IMR-90 (cell line): Measurements from ENCODE around the gene NME1. TPM values are rescaled to one million over a fixed set of nuclear protein-coding genes. Genes with fewer than 3 reads are reported as not detected.
A peak's percentile ranks its signal among the peaks of the same experiment; 100 is the strongest.

Experiments
- ATAC-seq: fragments of 200-7000 bp; cut with Tn5 transposase; 2 replicates; pipeline ENCODE4 v1.9.1; 2020; ENCODE audit warnings: low read depth, mild to moderate bottlenecking, moderate library complexity
- BruUV-seq: library from RNA; stranded (reverse); fragments of 400-500 nt; replicated peaks from 2 replicates; lab custom pipeline; 2021; lab: Mats Ljungman, UMichigan
- CTCF ChIA-PET: fragments of 300-600 bp; formaldehyde crosslinking; extraction: SDS; loops from one replicate; lab custom pipeline; 2021; ENCODE audit warnings: antibody characterized with exemption; lab: Yijun Ruan, JAX
- POLR2A ChIA-PET: fragments of 300-600 bp; sonication (Branson Sonifier 250); formaldehyde crosslinking; loops from one replicate; lab custom pipeline; 2022; ENCODE audit warnings: antibody characterized with exemption; ENCODE audit not compliant: unreplicated experiment; lab: Charles Lee
- DNase-seq: peaks from one replicate; pipeline ENCODE4 v3.0.0; 2013
- H2AFZ ChIP-seq: replicated peaks from 2 replicates; pipeline ENCODE3; 2013; ENCODE audit warnings: low read length, mild to moderate bottlenecking; ENCODE audit not compliant: poor library complexity
- H2AK5ac ChIP-seq: 2 replicates; pipeline ENCODE4 v1.6.1; 2013; ENCODE audit warnings: low read depth, low read length, inconsistent platforms
- H2AK9ac ChIP-seq: replicated peaks from 2 replicates; pipeline ENCODE3; 2013; ENCODE audit warnings: mild to moderate bottlenecking, low read depth, low read length, moderate library complexity; ENCODE audit not compliant: poor library complexity
- H2BK120ac ChIP-seq: 2 replicates; pipeline ENCODE4 v1.6.1; 2013; ENCODE audit warnings: low read depth, low read length, inconsistent platforms
- H2BK15ac ChIP-seq: 3 replicates; pipeline ENCODE4 v1.6.1; 2013; ENCODE audit warnings: low read depth, low read length, inconsistent platforms
- H2BK20ac ChIP-seq: 2 replicates; pipeline ENCODE4 v1.6.1; 2013; ENCODE audit warnings: low read depth, mild to moderate bottlenecking, inconsistent platforms, low read length, moderate library complexity
- H2BK5ac ChIP-seq: 2 replicates; pipeline ENCODE4 v1.6.1; 2013; ENCODE audit warnings: mild to moderate bottlenecking, low read depth, low read length, inconsistent platforms; ENCODE audit not compliant: poor library complexity, severe bottlenecking
- H3K14ac ChIP-seq: replicated peaks from 2 replicates; pipeline ENCODE4 v1.6.1; 2013; ENCODE audit warnings: low read depth, low read length, inconsistent platforms
- H3K18ac ChIP-seq: 2 replicates; pipeline ENCODE4 v1.6.1; 2013; ENCODE audit warnings: low read depth, low read length, control low read depth
- H3K23ac ChIP-seq: 2 replicates; pipeline ENCODE4 v1.6.1; 2013; ENCODE audit warnings: low read depth, low read length, inconsistent platforms
- H3K27ac ChIP-seq: 2 replicates; pipeline ENCODE4 v1.5.1; 2013; ENCODE audit warnings: mild to moderate bottlenecking, control low read depth, low read length; ENCODE audit not compliant: insufficient read depth
- H3K27me3 ChIP-seq: 2 replicates; pipeline ENCODE4 v1.6.1; 2013; ENCODE audit warnings: low read length; ENCODE audit not compliant: control insufficient read depth, insufficient read depth
- H3K36me3 ChIP-seq: 2 replicates; pipeline ENCODE4 v1.6.1; 2013; ENCODE audit warnings: low read length, mixed read lengths; ENCODE audit not compliant: control insufficient read depth, insufficient read depth
- H3K4ac ChIP-seq: 2 replicates; pipeline ENCODE4 v1.6.1; 2013; ENCODE audit warnings: low read depth, low read length, inconsistent platforms
- H3K4me1 ChIP-seq: 2 replicates; pipeline ENCODE4 v1.6.1; 2013; ENCODE audit warnings: low read length, mixed read lengths; ENCODE audit not compliant: control insufficient read depth, insufficient read depth
- H3K4me2 ChIP-seq: 2 replicates; pipeline ENCODE4 v1.6.1; 2013; ENCODE audit warnings: low read depth, mild to moderate bottlenecking, control low read depth, low read length, moderate library complexity
- H3K4me3 ChIP-seq: 2 replicates; pipeline ENCODE4 v1.5.1; 2013; ENCODE audit warnings: low read depth, mild to moderate bottlenecking, control low read depth, low read length, moderate library complexity; ENCODE audit not compliant: insufficient read depth
- H3K56ac ChIP-seq: 2 replicates; pipeline ENCODE4 v1.6.1; 2013; ENCODE audit warnings: low read length, inconsistent platforms; ENCODE audit not compliant: insufficient read depth; ENCODE audit errors: extremely low read depth
- H3K79me1 ChIP-seq, 2 experiments: 2 replicates each; pipeline ENCODE4 v1.6.1; 2013; ENCODE audit warnings: low read length in 2 of 2, inconsistent platforms in 1 of 2, low read depth in 1 of 2
- H3K9ac ChIP-seq: 2 replicates; pipeline ENCODE4 v1.6.1; 2013; ENCODE audit warnings: low read depth, low read length, control low read depth
- H3K9me1 ChIP-seq: 2 replicates; pipeline ENCODE4 v1.6.1; 2013; ENCODE audit warnings: low read length, inconsistent platforms; ENCODE audit not compliant: insufficient read depth
- H3K9me3 ChIP-seq: 2 replicates; pipeline ENCODE4 v1.6.1; 2013; ENCODE audit warnings: low read length; ENCODE audit not compliant: control insufficient read depth, insufficient read depth
- H4K20me1 ChIP-seq: 2 replicates; pipeline ENCODE4 v1.6.1; 2013; ENCODE audit warnings: low read length, inconsistent platforms; ENCODE audit not compliant: insufficient read depth
- H4K5ac ChIP-seq: 2 replicates; pipeline ENCODE4 v1.6.1; 2013; ENCODE audit warnings: mild to moderate bottlenecking, low read depth, low read length, control low read depth
- H4K8ac ChIP-seq, 2 experiments: 2 replicates each; pipeline ENCODE4 v1.6.1; 2013; ENCODE audit warnings: low read depth in 2 of 2, low read length in 2 of 2, control low read depth in 1 of 2, inconsistent platforms in 1 of 2
- H4K91ac ChIP-seq: 2 replicates; pipeline ENCODE4 v1.6.1; 2013; ENCODE audit warnings: low read depth, low read length, inconsistent platforms; ENCODE audit not compliant: insufficient read depth
- MXI1 ChIP-seq: IDR thresholded peaks from 2 replicates; pipeline ENCODE4 v1.6.1; 2012; ENCODE audit warnings: low read depth, mild to moderate bottlenecking, low read length, moderate library complexity, borderline replicate concordance
- RFX5 ChIP-seq: IDR thresholded peaks from 2 replicates; pipeline ENCODE4 v1.8.0; 2012; ENCODE audit warnings: low read depth, mild to moderate bottlenecking, low read length, moderate library complexity
- WGBS, 2 experiments: methylation state at CpG; one replicate each; pipeline versions ENCODE4 v1.1.5 to v1.1.7; 2013; ENCODE audit warnings: missing lambda C conversion rate in 2 of 2; ENCODE audit not compliant: insufficient read length in 1 of 2; ENCODE audit errors: extremely low coverage in 2 of 2; 5-methylcytosine and 5-hydroxymethylcytosine counted together
- dilution Hi-C: fragments of 300-500 bp; cut with HindIII; formaldehyde crosslinking; loops from one replicate; pipeline ENCODE4 v1.14.3; 2018; ENCODE audit warnings: low sequenced_read_pairs; ENCODE audit not compliant: unreplicated experiment
- in situ Hi-C: fragments of 300-500 bp; cut with MboI; formaldehyde crosslinking; loops from 3 replicates; pipeline ENCODE4 v1.14.3; 2019; ENCODE audit warnings: low sequenced_read_pairs, inconsistent platforms, mixed read lengths
- intact Hi-C: fragments of 100-400 bp; cut with micrococcal nuclease; formaldehyde crosslinking; loops from 2 replicates; pipeline ENCODE4 v1.10.0; 2022
- polyA plus RNA-seq, 3 experiments: library from polyadenylated mRNA; depleted of rRNA; stranded (reverse); fragments of >200 nt; gene quantifications; 2 replicates each; pipeline ENCODE4 v1.2.3, GENCODE V29; 2012; ENCODE audit warnings: low replicate concordance in 1 of 3
- total RNA-seq: library from RNA; depleted of rRNA; stranded (reverse); fragments of >200 nt; gene quantifications from 2 replicates; pipeline ENCODE4 v1.2.3, GENCODE V29; 2012

NME1 gene
- total and polyA plus RNA-seq, 2 of the 4 experiments (the other 2 are of a cell fraction) = 311 to 312 TPM

GRCh38 chr17:51120357-51120738, 33.0 kb upstream of the NME1 start:
- dilution Hi-C loops = no loop called here
- H3K4me1 ChIP-seq = peaks cover 6% of the 10 kb centered on the region
- peak overlapping the region; percentile 39 for H3K4me2 ChIP-seq
- no TSS peak for BruUV-seq
- TF ChIP-seq MXI1 (0 out of 2 replicates have a peak, but pooled peaks have one; percentile 48), RFX5 (no peak)
- H3K9ac ChIP-seq = peak overlapping the region; percentile 86
- H2BK15ac ChIP-seq = no peak overlapping the region
- H3K18ac ChIP-seq = no peak overlapping the region
- H3K14ac ChIP-seq = peak overlapping the region; percentile 94
- H2BK5ac ChIP-seq = peak overlapping the region; percentile 49
- peaks cover 10 to 29% of the 10 kb centered on the region in 2 experiments; a peak in 3 of 4 replicates for H3K79me1 ChIP-seq
- peak overlapping the region; percentile 91 for H2AK9ac ChIP-seq
- ChIA-PET POLR2A (no interaction called here), CTCF (interaction anchor here (1.7 kb wide), 1 partner anchor 33 kb away, joined by 5 read pairs; the partner anchor contains the start of gene NME1)
- ATAC-seq (peak; percentile 60), DNase-seq (peak; percentile 14)
- H2AFZ ChIP-seq = peak overlapping the region; percentile 87
- peak overlapping the region; percentile 64 for H3K4ac ChIP-seq
- peaks cover 41% of the 10 kb centered on the region for H4K20me1 ChIP-seq
- no peaks in the 10 kb centered on the region for H3K36me3 ChIP-seq
- peak overlapping the region in 1 of 2 experiments; percentile 50; a peak in 2 of 4 replicates for H4K8ac ChIP-seq
- H3K23ac ChIP-seq = peak overlapping the region; percentile 67
- intact Hi-C loops = loop anchor here (2.0 kb wide), 1 partner anchor 64 kb away; no protein-coding TSS in a partner anchor
- no peak overlapping the region; the same call in 1 of the 2 replicates for H3K56ac ChIP-seq
- H3K9me3 ChIP-seq = no peaks in the 10 kb centered on the region
- peak overlapping the region; percentile 7; the same call in 1 of the 2 replicates for H2AK5ac ChIP-seq
- H2BK20ac ChIP-seq = no peak overlapping the region
- H3K27ac ChIP-seq = peak overlapping the region; percentile 77
- no peak overlapping the region for H4K5ac ChIP-seq
- H2BK120ac ChIP-seq = peak overlapping the region; percentile 21; the same call in 1 of the 2 replicates
- H4K91ac ChIP-seq = peak overlapping the region; percentile 17; the same call in 1 of the 2 replicates
- no peaks in the 10 kb centered on the region for H3K27me3 ChIP-seq
- 0% methylated on average over 19 of the region's 42 CpGs; no CpG with 5 or more reads in 1 of the 2 experiments for WGBS, 2 experiments
- peaks cover 21% of the 10 kb centered on the region for H3K9me1 ChIP-seq
- peak overlapping the region; percentile 90 for H3K4me3 ChIP-seq
- in situ Hi-C loops = no loop called here
